Measurements from ENCODE around the gene SCRN1. TPM values are rescaled to one million over a fixed set of nuclear protein-coding genes. Genes with fewer than 3 reads are reported as not detected.
A peak's percentile ranks its signal among the peaks of the same experiment; 100 is the strongest.

The SCRN1 gene
- total RNA-seq, 2 donors from 2014 or later: 5.7 to 6.1 TPM

GRCh38 chr7:29993140-29993539 lies 3.5 kb upstream of the SCRN1 start:
- peaks cover 33% of the 10 kb centered on the region for H3K27me3 Mint-ChIP-seq
- no peaks in the 10 kb centered on the region for H3K36me3 Mint-ChIP-seq (ENCODE audit: low read depth)
- peaks cover 8% of the 10 kb centered on the region for H3K9me3 ChIP-seq (ENCODE audit: control insufficient read depth, low read length, poor library complexity, severe bottlenecking)
- DNase-seq (no peak), ATAC-seq (no peak)
- H3K4me3 Mint-ChIP-seq: no peak overlapping the region
- H3K27ac Mint-ChIP-seq: no peak overlapping the region
- H3K4me1 Mint-ChIP-seq: peaks cover 9% of the 10 kb centered on the region

- H3K36me3 Mint-ChIP-seq (ENCODE audit: low read depth): peaks cover 2% of the 10 kb centered on the region
- peaks cover 43% of the 10 kb centered on the region for H3K27me3 Mint-ChIP-seq
- peaks cover 11% of the 10 kb centered on the region for H3K4me1 Mint-ChIP-seq
- no peak for DNase-seq
- no peak overlapping the region for H3K4me3 Mint-ChIP-seq
- no peak for ATAC-seq
- peaks cover 6% of the 10 kb centered on the region for H3K9me3 ChIP-seq (ENCODE audit: control insufficient read depth, low read length, poor library complexity, severe bottlenecking)
- no peak overlapping the region for H3K27ac Mint-ChIP-seq
Measured at GRCh38 chr7:29991937-29992336, 2.3 kb upstream of the SCRN1 start.

GRCh38 chr7:29990931-29991330 lies 1.3 kb upstream of the SCRN1 start:
- DNase-seq (no peak), ATAC-seq (no peak)
- peak overlapping the region; percentile 47 for H3K4me3 Mint-ChIP-seq
- H3K27ac Mint-ChIP-seq: no peak overlapping the region
- peaks cover 12% of the 10 kb centered on the region for H3K4me1 Mint-ChIP-seq
- peaks cover 46% of the 10 kb centered on the region for H3K27me3 Mint-ChIP-seq
- peaks cover 2% of the 10 kb centered on the region for H3K36me3 Mint-ChIP-seq (ENCODE audit: low read depth)
- H3K9me3 ChIP-seq (ENCODE audit: control insufficient read depth, low read length, poor library complexity, severe bottlenecking): peaks cover 5% of the 10 kb centered on the region

- Mint-ChIP-seq H3K36me3 (ENCODE audit: low read depth) (peaks cover 6% of the 10 kb centered on the region), H3K27ac (peak overlapping the region; percentile 24), H3K4me3 (peak overlapping the region; percentile 87), H3K27me3 (peaks cover 58% of the 10 kb centered on the region), H3K4me1 (peaks cover 19% of the 10 kb centered on the region)
- H3K9me3 ChIP-seq (ENCODE audit: control insufficient read depth, low read length, poor library complexity, severe bottlenecking): peaks cover 5% of the 10 kb centered on the region
- peak in 2 of 3 donors; percentile 11 to 14 for DNase-seq
- peak; percentile 58 for ATAC-seq
Measured at GRCh38 chr7:29988424-29989256, 961 bp downstream of the SCRN1 start.

- ATAC-seq (no peak), DNase-seq (no peak)
- peak overlapping the region; percentile 24 for H3K27ac Mint-ChIP-seq
- H3K4me3 Mint-ChIP-seq: peak overlapping the region; percentile 87
- peaks cover 20% of the 10 kb centered on the region for H3K4me1 Mint-ChIP-seq
- H3K27me3 Mint-ChIP-seq: peaks cover 61% of the 10 kb centered on the region
- H3K9me3 ChIP-seq (ENCODE audit: control insufficient read depth, low read length, poor library complexity, severe bottlenecking): peaks cover 5% of the 10 kb centered on the region
- peaks cover 6% of the 10 kb centered on the region for H3K36me3 Mint-ChIP-seq (ENCODE audit: low read depth)
Measured at GRCh38 chr7:29987811-29988317, 1.7 kb downstream of the SCRN1 start.

GRCh38 chr7:29987083-29987482 lies 2.5 kb downstream of the SCRN1 start:
- Mint-ChIP-seq H3K4me3 (no peak overlapping the region), H3K27me3 (peaks cover 61% of the 10 kb centered on the region), H3K27ac (no peak overlapping the region), H3K36me3 (ENCODE audit: low read depth) (peaks cover 6% of the 10 kb centered on the region), H3K4me1 (peaks cover 20% of the 10 kb centered on the region)
- DNase-seq: no peak
- ATAC-seq: no peak
- no peaks in the 10 kb centered on the region for H3K9me3 ChIP-seq (ENCODE audit: control insufficient read depth, low read length, poor library complexity, severe bottlenecking)

- H3K4me3 Mint-ChIP-seq: no peak overlapping the region
- DNase-seq: no peak
- no peak overlapping the region for H3K27ac Mint-ChIP-seq
- no peaks in the 10 kb centered on the region for H3K36me3 Mint-ChIP-seq (ENCODE audit: low read depth)
- no peak for ATAC-seq
- no peaks in the 10 kb centered on the region for H3K9me3 ChIP-seq (ENCODE audit: control insufficient read depth, low read length, poor library complexity, severe bottlenecking)
- peaks cover 5% of the 10 kb centered on the region for H3K4me1 Mint-ChIP-seq
- peaks cover 53% of the 10 kb centered on the region for H3K27me3 Mint-ChIP-seq
Measured at GRCh38 chr7:29980151-29980550, 9.4 kb downstream of the SCRN1 start.

- H3K9me3 ChIP-seq (ENCODE audit: control insufficient read depth, low read length, poor library complexity, severe bottlenecking): no peaks in the 10 kb centered on the region
- Mint-ChIP-seq H3K27me3 (peaks cover 59% of the 10 kb centered on the region), H3K36me3 (ENCODE audit: low read depth) (no peaks in the 10 kb centered on the region), H3K27ac (no peak overlapping the region), H3K4me3 (no peak overlapping the region), H3K4me1 (peaks cover 2% of the 10 kb centered on the region)
- ATAC-seq (peak; percentile 42), DNase-seq (no peak)
Measured at GRCh38 chr7:29977886-29978651, 11.5 kb downstream of the SCRN1 start.

GRCh38 chr7:29976673-29977415 lies 12.8 kb downstream of the SCRN1 start:
- Mint-ChIP-seq H3K4me1 (peaks cover 2% of the 10 kb centered on the region), H3K4me3 (no peak overlapping the region)

GRCh38 chr7:29976266-29976665 lies 13.3 kb downstream of the SCRN1 start:
- H3K27me3 Mint-ChIP-seq: peaks cover 55% of the 10 kb centered on the region
- ATAC-seq (no peak), DNase-seq (no peak)
- no peaks in the 10 kb centered on the region for H3K9me3 ChIP-seq (ENCODE audit: control insufficient read depth, low read length, poor library complexity, severe bottlenecking)
- H3K36me3 Mint-ChIP-seq (ENCODE audit: low read depth): no peaks in the 10 kb centered on the region
- no peak overlapping the region for H3K27ac Mint-ChIP-seq
- peaks cover 2% of the 10 kb centered on the region for H3K4me1 Mint-ChIP-seq
- H3K4me3 Mint-ChIP-seq: no peak overlapping the region

More at GRCh38 chr7:29976673-29977415, 12.8 kb downstream of the SCRN1 start:
- ATAC-seq (no peak), DNase-seq (no peak)
- H3K9me3 ChIP-seq (ENCODE audit: control insufficient read depth, low read length, poor library complexity, severe bottlenecking): no peaks in the 10 kb centered on the region
- H3K36me3 Mint-ChIP-seq (ENCODE audit: low read depth): no peaks in the 10 kb centered on the region
- H3K27ac Mint-ChIP-seq: no peak overlapping the region
- H3K27me3 Mint-ChIP-seq: peaks cover 57% of the 10 kb centered on the region

- Mint-ChIP-seq H3K4me1 (peaks cover 2% of the 10 kb centered on the region), H3K36me3 (ENCODE audit: low read depth) (no peaks in the 10 kb centered on the region), H3K27me3 (peaks cover 53% of the 10 kb centered on the region), H3K27ac (no peak overlapping the region), H3K4me3 (no peak overlapping the region)
- ATAC-seq (no peak), DNase-seq (no peak)
- no peaks in the 10 kb centered on the region for H3K9me3 ChIP-seq (ENCODE audit: control insufficient read depth, low read length, poor library complexity, severe bottlenecking)
Measured at GRCh38 chr7:29975561-29975960, 14.0 kb downstream of the SCRN1 start.

GRCh38 chr7:29974286-29974685 lies 15.3 kb downstream of the SCRN1 start:
- H3K4me1 Mint-ChIP-seq: peaks cover 11% of the 10 kb centered on the region
- DNase-seq: no peak
- peaks cover 3% of the 10 kb centered on the region for H3K36me3 Mint-ChIP-seq (ENCODE audit: low read depth)
- H3K27me3 Mint-ChIP-seq: peaks cover 53% of the 10 kb centered on the region
- no peaks in the 10 kb centered on the region for H3K9me3 ChIP-seq (ENCODE audit: control insufficient read depth, low read length, poor library complexity, severe bottlenecking)
- H3K4me3 Mint-ChIP-seq: no peak overlapping the region
- no peak for ATAC-seq
- H3K27ac Mint-ChIP-seq: no peak overlapping the region

- no peaks in the 10 kb centered on the region for H3K9me3 ChIP-seq (ENCODE audit: control insufficient read depth, low read length, poor library complexity, severe bottlenecking)
- peaks cover 13% of the 10 kb centered on the region for H3K4me1 Mint-ChIP-seq
- H3K4me3 Mint-ChIP-seq: no peak overlapping the region
- ATAC-seq: no peak
- H3K36me3 Mint-ChIP-seq (ENCODE audit: low read depth): peaks cover 3% of the 10 kb centered on the region
- no peak for DNase-seq
- H3K27me3 Mint-ChIP-seq: peaks cover 55% of the 10 kb centered on the region
- no peak overlapping the region for H3K27ac Mint-ChIP-seq
Measured at GRCh38 chr7:29972315-29972669, 17.3 kb downstream of the SCRN1 start.
